NOMO-1 treated with DMSO at 0.1 percent for 48 hours (cell line): ENCODE measurements around the gene STRA6.
"Not testable (repeated sequence)": the region's sequence is repeated elsewhere in the genome, so short reads cannot be mapped to it uniquely, and the experiment has no call there.

Experiments
- DNase-seq: peaks from one replicate; lab custom pipeline; 2025; ENCODE audit not compliant: unreplicated experiment; lab: John Stamatoyannopoulos, UW

Gene STRA6

DNA sequence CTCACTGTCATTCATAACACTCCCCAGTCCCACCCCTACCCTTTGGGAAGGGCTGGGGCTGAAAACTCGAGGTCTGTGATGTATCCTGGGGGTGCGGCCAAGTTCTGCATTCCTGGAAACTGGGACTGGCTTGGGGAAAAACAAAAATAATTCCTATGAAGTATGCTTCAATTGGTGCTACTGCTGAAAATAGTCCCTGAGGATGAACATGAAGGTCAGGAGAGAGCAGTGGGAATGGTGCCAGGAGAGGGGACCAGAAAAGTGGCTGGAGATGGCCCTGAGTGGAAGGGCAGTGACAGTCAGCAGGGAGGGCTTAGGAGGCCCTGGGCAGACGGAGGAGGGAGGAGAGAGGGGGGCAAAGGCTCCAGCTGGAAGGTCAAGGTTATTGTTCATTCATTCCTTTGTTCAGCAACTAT, 33.9 kb downstream of the STRA6 start:
- no peak for DNase-seq

DNA sequence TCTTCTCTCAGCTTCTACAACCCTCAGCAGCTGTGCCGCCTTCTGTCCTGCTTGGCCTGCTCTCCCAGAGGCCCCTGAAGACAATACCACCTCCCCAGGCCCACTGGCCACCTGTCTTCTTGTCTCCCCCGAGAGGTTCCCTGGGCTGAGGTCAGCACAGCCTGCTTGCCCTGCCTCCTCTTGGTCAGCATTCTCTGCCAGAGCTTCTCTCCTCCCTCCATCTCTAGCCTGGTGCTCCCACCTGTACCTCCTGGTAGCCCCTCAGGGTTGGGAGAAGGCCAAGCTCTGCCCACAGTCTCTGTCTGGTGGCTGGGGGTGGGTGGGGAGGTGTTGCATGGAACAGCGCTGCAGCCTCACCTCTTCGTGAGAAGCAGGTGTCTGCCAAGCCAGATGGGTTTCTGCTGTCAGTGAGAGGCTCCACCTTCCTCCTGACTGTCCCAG, 34.7 kb downstream of the STRA6 start:
- DNase-seq = no peak

DNA sequence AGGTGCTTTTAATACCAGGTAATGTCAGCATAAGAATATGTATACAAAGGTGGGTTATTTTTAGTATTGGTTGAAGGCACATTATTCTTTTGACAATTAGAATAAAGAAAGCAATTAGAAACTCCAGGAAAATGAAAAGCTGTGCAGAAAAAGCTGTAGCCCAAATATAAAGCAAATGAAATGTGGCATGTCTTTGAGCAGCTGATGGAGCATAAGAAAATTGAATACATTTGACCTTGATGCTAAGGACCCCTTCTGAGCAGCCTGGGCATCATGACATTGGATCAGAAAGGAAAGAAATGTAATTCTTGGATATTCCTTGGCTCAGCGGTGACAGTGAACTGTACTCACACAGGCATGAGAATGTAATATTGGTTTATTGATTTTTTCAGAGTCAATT, 37.1 kb downstream of the STRA6 start:
- DNase-seq = no peak

DNA sequence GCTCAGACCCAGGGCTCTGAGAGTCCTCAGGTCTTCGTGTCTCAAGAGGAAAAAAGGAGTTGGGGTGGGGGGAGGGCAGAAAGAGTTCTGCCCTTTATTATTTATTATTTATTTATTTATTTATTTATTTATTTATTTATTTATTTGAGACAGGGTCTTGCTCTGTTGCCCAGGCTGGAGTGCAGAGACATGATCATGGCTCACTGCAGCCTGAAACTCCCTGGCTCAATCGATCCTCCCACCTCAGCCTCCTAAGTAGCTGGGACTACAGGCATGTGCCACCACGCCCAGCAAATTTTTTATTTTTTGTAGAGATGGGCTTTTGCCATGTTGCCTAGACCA, 40.4 kb downstream of the STRA6 start:
- DNase-seq = not testable (repeated sequence)

DNA sequence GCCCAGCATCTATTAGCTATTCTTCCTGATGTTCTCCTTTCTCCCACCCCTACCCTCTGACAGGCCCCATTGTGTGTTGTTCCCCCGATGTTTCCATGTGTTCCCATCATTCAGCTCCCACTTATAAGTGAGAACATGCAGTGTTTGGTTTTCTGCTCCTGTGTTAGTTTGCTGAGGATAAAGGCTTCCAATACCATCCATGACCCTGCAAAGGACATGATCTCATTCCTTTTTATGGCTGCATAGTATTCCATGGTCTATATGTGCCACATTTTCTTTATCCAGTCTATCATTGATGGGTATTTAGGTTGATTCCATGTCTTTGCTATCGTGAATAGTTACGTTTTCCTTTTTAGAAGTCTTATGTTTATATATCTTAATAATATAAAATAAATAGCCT, 42.2 kb downstream of the STRA6 start:
- not testable (repeated sequence) for DNase-seq

DNA sequence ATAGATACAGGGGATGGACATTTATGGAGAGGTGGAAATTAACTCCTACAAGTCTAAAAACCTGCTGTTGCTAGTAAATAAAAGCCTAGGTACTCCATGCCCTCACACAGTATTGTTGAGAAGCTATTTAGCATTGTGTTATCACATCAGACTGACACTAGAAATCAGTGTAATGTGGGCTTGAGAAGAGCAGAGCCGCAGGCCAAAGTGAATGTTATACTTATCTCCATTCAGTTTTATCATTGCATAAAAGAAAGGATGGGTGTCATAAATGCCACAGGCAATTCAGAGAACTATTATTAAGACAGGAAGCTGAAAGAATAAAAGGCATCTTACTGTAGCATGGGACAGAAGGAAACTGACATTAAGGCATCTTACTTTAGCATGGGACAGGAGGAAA, 42.8 kb downstream of the STRA6 start:
- no peak for DNase-seq

DNA sequence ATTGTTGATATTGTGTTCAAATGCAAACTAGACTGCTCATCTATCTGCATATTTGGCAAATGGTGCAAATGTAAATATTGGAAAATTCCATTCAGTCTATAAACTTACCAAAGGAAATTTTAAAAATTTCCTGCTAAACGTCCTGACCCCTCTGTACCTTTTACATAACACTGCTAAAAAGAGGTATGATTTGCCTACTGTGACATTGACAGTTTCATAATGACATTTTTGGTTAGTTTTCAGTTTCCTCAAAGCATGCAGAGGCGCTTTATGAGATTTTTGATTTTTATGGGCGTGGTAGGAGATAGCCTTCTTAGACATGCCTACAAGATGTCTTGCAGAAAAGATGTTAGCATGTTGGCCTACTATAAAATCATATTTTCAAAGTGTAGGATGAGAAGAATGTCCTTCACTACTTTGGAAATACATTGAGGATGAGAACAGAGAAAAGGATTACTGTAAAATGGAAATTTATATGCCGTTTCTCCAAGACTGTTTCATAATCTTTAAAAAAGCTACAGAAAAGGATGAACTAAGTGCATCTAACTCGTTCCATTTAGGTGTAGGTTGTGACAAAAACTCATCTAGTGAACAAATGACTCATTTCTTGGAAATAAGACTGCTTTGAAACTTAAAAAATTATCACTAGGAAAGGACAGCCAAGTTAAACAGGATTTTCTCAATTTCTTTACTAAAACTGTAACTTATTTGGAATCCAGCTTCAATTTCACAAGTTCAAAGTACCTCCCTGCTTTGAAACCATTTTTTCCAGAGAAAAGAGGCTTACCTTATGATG, 43.5 kb downstream of the STRA6 start:
- no peak for DNase-seq

DNA sequence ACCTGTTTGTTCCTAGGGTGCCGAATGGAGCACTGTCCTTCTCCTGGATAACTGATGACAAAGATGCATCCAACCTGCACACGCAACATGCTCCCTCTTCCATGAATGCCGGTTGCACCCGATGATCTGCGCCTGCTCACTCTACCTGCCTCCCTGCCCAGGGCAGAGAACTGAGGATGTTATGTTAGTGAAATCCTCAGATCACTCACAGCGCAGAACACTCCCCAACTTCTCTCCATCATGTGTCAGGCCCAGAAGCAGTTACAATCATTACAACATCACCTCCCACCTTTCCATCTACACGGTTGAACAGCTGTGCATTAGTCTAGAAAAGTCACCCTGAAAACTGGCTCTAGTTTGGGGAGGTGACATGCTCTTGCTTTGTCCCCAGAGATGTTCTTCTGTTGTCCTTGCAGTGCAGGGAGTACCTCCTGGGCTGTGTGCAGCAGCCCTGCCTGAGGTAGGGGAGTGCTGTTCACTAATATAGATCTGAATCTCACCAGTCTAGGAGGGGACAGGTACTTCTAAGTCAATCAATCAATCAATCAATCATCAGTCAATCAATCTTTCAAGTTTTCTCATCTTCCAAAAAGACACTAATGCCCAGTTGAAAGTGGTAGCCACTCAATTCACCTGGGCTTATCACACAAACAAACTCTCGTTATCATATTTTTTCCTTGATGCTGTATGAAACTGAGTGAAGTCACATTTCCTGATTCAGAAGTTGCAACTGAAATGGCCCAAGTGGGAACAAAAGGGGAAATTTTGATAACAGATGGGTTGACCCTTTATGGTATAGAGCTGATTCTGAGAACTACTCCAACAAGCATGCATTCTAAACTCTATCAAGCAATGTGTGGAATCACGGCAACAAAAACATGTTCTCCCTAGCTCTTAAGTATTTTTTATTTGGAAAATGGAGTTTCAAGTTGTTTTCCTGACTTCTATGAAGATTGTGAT, 44.4 kb downstream of the STRA6 start:
- no peak for DNase-seq

DNA sequence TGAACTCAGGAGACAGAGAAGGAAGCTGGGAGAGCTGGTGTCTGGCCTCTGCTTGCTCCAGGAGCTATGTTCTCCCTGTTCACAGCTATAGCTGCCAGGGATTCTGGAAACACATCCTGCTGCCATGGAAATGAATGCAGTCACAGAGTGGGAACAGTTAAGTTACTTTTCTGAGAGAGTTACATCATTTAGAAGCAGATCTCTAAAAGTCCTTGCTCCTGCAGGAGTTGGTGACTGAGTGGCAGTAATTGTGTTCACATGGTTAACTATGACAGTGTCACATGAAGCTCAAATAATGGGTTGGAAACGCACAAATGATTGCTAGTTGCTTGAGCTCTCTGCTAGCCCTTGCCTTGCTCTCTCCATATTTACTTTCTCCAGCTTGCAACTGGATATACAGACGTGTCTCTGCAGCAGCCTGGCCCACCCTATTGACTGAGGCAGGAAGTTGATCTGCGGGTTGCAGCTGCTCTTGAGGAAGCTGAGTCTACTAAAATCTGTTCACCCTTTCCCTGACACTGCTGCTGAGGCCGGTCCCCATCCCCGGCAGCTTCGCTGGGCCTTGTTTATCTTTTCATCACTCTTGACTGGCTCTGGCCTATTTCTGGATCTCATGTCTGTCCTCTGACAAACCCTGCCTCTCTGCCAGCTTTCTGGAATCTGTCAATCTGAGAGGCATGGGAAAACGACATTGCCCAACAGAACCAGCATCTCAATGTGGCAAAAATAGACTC, 45.7 kb downstream of the STRA6 start:
- no peak for DNase-seq

DNA sequence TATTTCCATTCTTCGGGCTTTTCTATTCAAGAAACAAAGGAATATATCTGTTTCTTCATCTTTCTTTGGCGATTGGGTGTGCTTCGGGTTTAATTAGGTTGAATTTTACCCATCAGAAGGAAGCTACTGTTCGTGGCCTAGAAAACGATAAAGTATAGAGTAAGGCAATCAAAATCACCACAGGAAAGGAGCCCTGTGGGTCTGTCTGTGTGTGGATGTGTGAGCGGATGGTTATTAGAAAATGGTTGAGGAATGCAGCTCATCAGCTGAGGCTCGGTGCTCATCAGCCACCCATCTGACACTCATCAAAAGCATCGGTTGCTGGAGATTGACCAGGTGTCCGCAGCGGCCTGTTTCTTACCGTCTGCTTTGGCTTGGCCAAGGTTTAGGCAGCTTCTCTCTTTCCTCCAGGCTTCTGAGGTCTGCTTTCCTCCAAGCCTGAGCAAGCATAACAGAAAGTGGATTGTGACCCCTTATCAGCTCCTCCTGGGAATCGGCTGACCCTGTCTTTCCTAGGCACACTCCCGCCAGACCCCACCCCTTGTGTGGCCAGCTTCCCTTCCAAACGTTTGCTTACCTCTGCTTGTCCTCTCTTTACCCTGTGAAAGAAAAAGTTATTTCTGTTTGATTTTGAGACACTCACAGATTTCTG, 46.7 kb downstream of the STRA6 start:
- DNase-seq = no peak

DNA sequence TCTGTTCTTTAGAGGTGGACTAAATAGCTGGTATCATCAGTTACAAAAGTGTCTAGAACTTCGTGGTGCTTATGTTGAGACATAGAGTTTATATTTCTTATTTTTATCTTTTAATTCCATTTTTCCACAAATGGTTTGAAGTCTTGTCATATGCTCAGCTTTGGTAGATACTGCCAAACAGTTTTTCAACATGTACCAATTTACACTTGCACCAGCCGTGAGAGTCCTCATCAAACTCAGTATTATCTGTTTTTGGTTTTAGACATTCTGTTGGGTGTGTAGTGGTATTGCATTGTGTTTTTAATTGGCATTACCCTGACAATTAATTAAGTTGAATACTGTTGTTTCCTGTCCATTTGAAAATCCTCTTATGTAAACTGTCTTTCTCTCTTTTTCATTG, 55.5 kb downstream of the STRA6 start:
- DNase-seq = no peak

DNA sequence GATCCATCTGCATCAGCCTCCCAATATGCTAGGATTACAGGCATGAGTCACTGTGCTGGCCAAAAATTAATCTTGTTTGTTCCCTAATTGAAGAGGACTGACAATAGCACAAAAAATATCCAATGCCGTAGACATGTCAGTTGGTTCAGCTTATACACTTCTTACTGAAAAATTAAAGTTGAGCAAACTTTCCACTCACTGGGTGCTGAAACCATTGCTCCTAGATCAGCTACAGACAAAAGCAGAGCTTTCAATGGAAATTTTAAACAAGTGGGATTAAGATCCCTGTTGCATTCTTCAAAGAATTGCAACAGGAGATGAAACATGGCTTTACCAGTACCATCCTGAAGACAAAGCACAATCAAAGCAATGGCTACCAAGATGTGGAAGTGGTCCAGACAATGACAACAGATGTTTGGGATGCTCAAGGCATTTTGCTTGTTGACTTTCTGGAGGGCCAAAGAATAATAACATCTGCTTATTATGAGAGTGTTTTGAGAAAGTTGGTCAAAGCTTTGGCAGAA, 56.2 kb downstream of the STRA6 start:
- DNase-seq = no peak

DNA sequence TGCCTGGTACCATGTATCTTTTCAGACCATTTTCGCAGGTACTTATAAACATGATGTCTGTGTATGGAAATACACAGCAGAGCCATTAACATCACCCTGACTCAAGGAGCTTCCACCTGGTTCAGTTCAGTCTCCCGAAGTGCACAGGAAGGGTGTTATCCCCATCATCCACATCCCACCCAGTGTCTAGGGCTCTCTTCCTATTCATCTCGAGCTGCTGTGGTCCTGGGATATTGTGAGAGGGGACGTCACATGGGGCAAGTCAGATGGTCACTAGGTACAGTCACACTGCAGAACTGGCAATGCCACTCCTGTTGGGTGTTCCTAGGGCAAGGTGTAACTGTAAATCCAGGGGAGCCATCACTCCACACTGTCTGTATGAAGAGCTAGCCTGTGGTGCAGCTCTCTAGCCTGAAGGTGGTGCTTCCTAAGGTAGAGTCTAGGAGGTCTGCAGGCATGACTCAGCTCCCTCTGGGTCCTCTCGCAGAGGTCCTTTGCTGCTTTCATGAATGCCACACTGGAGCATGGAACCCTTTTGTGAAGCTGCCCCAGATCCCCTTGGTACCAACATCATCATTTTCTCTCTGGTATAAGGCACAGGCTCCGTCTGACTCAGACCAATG, 58.3 kb downstream of the STRA6 start:
- DNase-seq = no peak

DNA sequence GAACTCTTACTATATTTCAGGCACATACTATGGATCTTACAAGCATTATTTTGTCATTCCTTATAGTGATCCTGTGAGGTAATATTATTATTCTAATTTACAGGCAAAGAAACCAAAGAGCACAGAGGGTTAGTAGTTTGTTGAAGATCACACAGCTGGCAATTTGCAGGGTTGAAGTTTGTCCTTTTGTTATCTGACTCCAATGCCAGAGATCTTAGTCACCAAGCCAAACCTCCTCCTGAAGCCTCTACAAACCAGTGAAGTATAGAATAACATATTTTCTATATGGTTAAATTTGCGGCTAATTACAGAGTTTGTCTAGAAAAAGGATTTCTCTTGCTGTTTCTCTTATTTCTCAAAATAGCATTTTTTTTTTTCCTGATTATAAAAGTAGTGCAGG, 61.0 kb downstream of the STRA6 start:
- DNase-seq = no peak

DNA sequence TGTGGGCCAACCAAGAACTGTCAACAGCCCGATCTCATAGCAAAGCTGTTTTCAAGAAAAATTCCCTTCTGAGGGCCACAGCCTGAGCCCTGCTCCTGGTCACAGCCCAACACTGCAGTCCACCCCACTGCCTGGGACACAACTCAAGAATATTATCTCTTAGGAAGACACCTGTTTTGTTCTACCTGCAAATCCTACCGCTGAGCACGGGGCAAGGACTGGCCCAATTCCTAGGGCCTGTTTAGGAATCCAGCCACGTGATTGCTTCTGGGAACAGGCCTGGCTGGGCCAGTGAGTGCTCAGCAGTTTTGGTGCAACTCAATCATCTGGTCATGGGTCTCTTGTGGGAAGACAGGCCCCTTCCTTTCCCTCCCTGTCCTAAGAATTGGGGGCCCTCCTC, 63.9 kb downstream of the STRA6 start:
- DNase-seq = no peak

DNA sequence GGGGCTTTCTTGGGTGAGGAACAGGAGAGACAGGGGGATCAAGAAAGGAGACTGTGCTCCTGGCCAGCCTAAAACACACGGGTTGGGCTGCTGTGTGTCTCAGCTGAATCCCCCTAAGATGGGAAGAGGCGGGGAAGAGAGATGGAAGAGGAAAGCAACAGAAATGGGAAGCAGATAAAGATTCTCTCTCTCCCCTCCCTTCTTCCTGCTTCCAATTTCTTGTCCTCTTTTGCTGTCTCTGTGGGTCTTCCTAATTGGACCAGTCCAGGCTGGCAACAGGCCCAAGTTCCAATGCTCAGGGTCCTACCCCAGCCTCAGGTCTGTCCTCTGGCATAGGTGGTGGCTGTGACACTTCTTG, 65.1 kb downstream of the STRA6 start:
- DNase-seq = no peak

DNA sequence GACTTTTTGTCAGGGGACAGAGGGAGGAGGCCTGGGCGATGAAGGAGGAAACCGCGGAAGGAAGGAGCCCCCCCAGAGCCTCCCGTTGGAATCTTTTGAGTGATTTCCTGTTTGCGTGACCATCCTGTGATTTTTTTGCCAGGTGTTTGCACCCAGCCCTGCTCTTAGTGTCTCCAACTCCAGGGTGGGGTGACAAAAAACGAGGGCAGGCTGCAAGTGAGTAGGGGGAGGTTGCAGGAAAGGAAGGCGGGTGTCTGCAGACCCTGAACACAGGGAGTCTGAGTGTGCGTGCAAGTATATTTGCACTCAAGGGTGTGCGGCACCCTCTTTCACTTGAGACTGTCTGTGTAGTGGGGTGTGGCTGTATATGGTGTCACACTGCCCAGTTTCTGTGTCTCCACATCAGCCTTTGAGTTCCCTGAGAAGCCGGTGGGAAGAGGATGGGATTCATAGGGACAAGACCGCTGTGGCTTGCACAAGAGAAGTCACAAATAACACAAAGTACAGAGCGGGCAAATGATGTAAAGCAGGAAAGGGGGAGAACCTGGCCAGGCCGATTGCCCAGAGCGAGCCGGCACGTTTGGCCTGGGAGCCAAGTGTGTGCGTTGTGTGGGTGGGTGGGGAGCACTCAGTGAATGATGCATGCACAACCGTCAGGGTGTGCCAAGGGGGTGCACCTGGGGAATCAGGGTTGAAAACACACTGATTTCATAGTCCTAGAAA, 65.6 kb downstream of the STRA6 start:
- no peak for DNase-seq

DNA sequence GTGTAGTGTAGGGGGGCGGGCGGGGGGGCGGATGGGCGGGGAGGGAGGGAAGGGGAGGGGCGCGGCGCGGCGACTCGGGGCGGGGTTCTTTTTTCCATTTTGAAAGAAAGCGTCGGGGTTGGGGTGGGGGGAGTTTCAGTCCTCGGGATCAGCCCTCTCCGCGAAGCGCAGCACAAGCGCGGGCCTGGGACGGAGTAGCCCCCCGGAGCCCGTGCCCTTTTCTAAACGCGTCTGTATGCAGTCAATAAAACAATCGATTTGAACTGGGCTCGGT, 66.1 kb downstream of the STRA6 start:
- DNase-seq = no peak

DNA sequence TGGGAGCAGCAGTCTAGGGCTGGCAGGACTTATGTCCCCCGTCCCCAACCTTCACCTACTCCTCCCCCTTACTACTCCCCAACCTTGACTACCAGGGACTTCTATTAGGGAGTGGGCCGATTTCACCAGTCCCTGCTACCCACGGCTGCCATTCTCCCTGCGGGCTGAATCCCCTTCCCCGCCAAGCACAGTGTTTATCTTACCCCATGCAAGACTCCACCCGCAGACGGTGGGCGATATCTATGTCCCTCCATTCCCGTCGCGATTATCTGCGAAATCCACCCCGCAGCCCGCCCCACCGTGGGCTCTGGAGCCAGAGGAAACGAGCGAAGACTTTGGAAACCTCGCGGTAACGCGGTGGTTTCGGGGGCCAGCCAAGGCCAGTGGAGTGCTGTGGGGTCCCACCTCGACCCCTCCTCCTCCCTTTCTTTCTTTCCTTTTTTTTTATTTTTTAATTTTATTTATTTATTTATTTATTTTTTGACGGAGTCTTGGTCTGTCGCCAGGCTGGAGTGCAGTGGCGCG, 67.5 kb downstream of the STRA6 start:
- DNase-seq = no peak
